AG04449 (cell line): ENCODE data around the gene HMCES.

Experiments used
- CTCF ChIA-PET: fragments of 350-600 bp; formaldehyde crosslinking; extraction: SDS; loops from one replicate; lab custom pipeline; 2021; ENCODE audit warnings: antibody characterized with exemption; lab: Yijun Ruan, JAX
- POLR2A ChIA-PET: fragments of 400-600, 350-600 bp; formaldehyde crosslinking; extraction: SDS; loops from one replicate; lab custom pipeline; 2020; ENCODE audit warnings: antibody characterized with exemption, inconsistent platforms; lab: Yijun Ruan, JAX
- DNase-seq: peaks from one replicate; pipeline ENCODE4 v3.0.0-alpha.2; 2010; ENCODE audit warnings: low read depth, low spot score
- H3K4me3 ChIP-seq: 2 replicates; pipeline ENCODE4 v1.5.1; 2011; ENCODE audit warnings: low read depth, mild to moderate bottlenecking, control low read depth, low read length
- TF ChIP-seq, protein P1 (sequence below): IDR thresholded peaks from one replicate; pipeline ENCODE4 v1.5.1; 2011; ENCODE audit warnings: mild to moderate bottlenecking, moderate library complexity, low read length, control low read depth, inconsistent platforms; ENCODE audit not compliant: insufficient read depth; ENCODE audit errors: missing control alignments

HMCES gene

DNA sequence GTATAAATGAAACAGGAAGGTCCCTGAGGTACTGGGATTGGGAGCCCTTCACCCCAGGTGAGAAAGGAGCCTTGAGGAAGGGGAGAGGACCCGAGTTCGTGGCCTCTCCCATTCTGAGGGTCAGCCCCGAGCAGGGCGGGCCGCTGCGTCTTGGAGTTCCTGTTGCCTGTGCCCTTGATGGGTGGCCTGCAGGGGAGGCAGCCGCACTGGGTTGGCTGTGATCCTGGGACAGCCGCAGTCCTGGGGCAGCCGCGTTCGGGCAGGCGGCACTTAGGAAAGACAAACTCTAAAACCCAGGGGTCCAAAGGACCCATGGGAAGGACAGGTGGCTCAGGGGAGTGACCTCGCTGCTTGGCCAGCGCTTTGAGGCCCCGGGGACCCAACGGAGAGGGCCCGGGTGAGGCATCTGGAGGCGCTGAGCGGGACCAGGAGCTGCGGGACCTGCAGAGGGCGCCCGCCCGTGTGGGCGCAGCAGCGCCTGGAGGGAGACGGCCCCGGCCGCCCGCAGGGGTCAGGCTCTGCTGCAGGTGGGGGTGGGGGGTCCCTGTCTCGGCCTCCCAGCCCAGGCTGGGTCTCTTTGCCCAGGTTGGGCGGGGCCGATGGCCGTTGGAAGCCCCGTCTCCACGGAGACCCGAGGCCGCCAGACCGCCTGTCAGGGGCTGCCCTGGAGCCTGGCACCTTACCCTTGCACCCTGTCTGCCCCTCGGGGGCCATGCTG, 65.1 kb downstream of the HMCES start:
- TF ChIP-seq, protein P1, sequence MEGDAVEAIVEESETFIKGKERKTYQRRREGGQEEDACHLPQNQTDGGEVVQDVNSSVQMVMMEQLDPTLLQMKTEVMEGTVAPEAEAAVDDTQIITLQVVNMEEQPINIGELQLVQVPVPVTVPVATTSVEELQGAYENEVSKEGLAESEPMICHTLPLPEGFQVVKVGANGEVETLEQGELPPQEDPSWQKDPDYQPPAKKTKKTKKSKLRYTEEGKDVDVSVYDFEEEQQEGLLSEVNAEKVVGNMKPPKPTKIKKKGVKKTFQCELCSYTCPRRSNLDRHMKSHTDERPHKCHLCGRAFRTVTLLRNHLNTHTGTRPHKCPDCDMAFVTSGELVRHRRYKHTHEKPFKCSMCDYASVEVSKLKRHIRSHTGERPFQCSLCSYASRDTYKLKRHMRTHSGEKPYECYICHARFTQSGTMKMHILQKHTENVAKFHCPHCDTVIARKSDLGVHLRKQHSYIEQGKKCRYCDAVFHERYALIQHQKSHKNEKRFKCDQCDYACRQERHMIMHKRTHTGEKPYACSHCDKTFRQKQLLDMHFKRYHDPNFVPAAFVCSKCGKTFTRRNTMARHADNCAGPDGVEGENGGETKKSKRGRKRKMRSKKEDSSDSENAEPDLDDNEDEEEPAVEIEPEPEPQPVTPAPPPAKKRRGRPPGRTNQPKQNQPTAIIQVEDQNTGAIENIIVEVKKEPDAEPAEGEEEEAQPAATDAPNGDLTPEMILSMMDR: peak; percentile 75
- ChIA-PET POLR2A (interaction anchor here (0.5 kb wide), 1 partner anchor 305 kb away, joined by 3 read pairs; no protein-coding TSS in a partner anchor), CTCF (interaction anchor here (0.6 to 1.5 kb wide), 4 partner anchors 9 to 373 kb away, joined by 3 to 4 read pairs (median 4); no protein-coding TSS in a partner anchor)
- DNase-seq: no peak
- H3K4me3 ChIP-seq: 0 out of 2 replicates have a peak overlapping the region, but pooled peaks have one; percentile 6

DNA sequence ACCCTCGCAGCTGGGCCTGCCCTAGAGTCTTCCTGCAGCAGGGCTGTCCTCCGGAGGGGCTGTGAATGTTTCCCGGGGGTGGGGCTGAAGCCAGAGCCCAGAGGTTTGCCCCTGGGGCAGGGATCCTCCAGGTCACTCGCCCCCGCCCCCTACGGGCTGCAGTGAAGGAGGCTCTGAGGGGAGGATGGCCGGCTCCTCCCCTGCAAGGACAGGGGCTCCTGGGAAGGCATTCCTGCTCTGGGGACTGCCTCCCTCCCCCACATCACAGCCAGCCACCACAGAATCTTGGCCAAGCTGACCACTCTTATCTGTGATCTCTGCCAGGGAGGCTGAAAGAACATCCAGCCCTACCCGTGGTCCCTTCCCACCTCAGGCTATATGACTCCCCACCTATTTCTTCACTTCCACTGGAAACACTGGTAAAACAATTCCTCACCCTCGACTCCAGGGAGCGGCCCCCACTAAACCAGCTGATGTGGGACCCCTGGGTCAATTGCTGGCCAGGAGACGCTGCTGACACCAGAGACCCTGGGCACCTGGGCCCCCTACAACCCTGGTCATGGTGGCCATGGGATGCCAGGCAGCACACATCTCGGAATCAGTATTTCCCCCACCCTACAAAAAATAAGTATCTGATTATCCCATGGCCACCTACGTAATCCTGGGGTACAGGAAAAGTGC, 66.0 kb downstream of the HMCES start:
- ChIA-PET CTCF (interaction anchor here (1.4 to 1.5 kb wide), 2 partner anchors 11 kb away, joined by 4 read pairs; no protein-coding TSS in a partner anchor), POLR2A (interaction anchor here (0.5 kb wide), 1 partner anchor 304 kb away, joined by 3 read pairs; no protein-coding TSS in a partner anchor)
- no peak overlapping the region for H3K4me3 ChIP-seq
- TF ChIP-seq, protein P1: no peak
- no peak for DNase-seq

DNA sequence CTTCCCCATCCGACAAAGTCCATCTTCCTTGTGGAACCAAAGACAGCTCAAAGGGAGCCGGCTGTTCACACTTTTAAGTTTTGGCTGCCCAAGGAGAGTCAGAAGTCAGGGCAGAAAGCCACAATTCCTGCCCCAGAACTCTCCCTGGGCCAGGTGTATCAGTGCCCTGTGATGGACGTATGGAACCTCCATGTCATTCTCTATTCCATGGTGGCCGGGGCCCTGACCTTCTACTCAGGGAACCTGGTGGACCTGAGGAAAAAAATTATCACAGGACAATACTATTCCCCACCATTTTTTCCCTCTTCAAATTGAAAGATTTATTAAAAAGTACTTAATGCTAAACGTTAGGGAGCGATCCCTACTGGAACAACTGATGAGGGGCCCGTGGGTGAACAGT, 66.6 kb downstream of the HMCES start:
- TF ChIP-seq, protein P1: no peak
- POLR2A ChIA-PET: no interaction called here
- no peak for DNase-seq
- H3K4me3 ChIP-seq: no peak overlapping the region
- CTCF ChIA-PET: interaction anchor here (1.4 kb wide), 1 partner anchor 12 kb away, joined by 4 read pairs; no protein-coding TSS in a partner anchor

DNA sequence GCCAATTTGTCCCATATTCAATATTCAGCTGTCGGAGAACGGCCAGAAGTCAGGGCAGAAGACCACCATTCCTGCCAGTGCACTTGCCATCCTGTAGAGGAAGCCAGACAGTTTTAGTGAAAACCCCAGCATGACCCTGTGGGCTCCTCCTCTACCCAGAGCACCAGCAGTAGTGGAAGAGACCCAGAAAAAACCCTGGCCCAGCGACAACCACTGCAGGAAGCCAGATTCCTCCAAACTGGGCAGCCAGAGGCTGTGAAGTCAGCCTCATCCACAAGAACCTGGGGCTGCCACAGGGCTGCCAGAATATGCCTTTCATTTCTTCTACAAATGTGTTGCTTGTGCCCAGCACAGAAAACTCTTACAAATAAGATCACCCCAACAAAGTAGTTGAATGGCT, 67.3 kb downstream of the HMCES start:
- TF ChIP-seq, protein P1: no peak
- DNase-seq: no peak
- ChIA-PET POLR2A (no interaction called here), CTCF (interaction anchor here (1.4 kb wide), 1 partner anchor 12 kb away, joined by 4 read pairs; no protein-coding TSS in a partner anchor)
- no peak overlapping the region for H3K4me3 ChIP-seq

DNA sequence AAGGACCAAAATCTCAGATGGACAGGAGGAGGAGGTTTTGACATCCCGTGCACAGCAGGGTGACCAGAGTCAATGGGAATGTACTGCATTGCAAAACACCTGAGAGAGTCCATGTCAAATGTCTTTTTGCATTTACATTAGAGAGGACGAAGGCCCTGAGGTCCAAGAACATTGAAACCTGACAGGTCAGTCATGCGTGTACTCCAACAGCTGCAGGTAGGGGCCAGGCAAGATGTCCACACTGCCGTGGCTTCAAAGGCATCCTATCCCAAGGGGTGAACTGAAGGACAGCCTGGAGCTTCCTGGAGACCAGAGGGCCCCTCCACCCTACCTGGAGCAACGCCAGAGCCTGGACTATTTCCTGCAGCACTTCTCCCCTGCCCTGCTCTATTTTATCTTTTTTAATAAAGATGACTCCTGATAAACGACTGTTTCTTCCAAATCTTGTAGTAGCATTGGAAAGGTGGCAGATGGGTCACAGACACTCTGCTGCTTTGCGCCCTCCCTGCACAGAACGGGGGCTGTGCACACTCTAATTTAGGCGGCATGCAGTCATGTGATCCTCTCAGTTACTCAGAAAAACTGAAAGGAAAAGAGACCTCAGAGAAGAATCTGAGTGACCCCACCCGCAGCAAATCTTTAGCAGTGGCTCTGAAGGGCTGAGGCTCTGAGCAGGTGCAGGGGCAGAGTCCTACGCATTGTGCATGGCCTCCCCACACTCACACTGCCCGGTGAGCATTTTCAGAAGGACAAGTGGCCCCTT, 68.2 kb downstream of the HMCES start:
- no peak overlapping the region for H3K4me3 ChIP-seq
- POLR2A ChIA-PET: no interaction called here
- TF ChIP-seq, protein P1: no peak
- no peak for DNase-seq
- CTCF ChIA-PET: no interaction called here
